Sigmoid colon (tissue), 3 donors: ENCODE measurements around the gene ZSWIM6.

ENCODE experiments used
- CTCF ChIP-seq, 4 experiments: fragments of 450-650 bp in 3 of 4; fragments of 200-600 bp in 1 of 4; IDR thresholded peaks; one replicate each; pipeline ENCODE4 v1.5.1; 2016 to 2019; ENCODE audit warnings: antibody characterized with exemption in 4 of 4, mild to moderate bottlenecking in 3 of 4, moderate library complexity in 2 of 4
- POLR2A ChIP-seq, 2 donors: fragments of 450-650 bp; IDR thresholded peaks; one replicate each; pipeline ENCODE4 v1.6.1; 2016; ENCODE audit warnings: antibody characterized with exemption in 2 of 2, mild to moderate bottlenecking in 2 of 2, moderate library complexity in 2 of 2

GRCh38 chr5:61290791-61291210, 41.3 kb upstream of the ZSWIM6 start:
- TF ChIP-seq CTCF (IDR thresholded peaks at IDR 0.05) (no peak), POLR2A (IDR thresholded peaks at IDR 0.05) (no peak)
